Activated naive CD4-positive, alpha-beta T cell treated with anti-CD3 and anti-CD28 coated beads for 36 hours (primary cell): ENCODE measurements around the gene ABCA8. TPM values are rescaled to one million over a fixed set of nuclear protein-coding genes. Genes with fewer than 3 reads are reported as not detected.
"Not testable (repeated sequence)": the region's sequence is repeated elsewhere in the genome, so short reads cannot be mapped to it uniquely, and the experiment has no call there.

Source experiments
- CTCF ChIA-PET: fragments of 350-600 bp; sonication (Branson Sonifier 250); formaldehyde crosslinking; loops from one replicate; lab custom pipeline; 2021; ENCODE audit warnings: antibody characterized with exemption; lab: Charles Lee
- DNase-seq: peaks from one replicate; pipeline ENCODE4 v3.0.0-alpha.2; 2020
- H3K27ac Mint-ChIP-seq: one replicate; pipeline ENCODE4 v1.8.0; 2021; ENCODE audit warnings: mild to moderate bottlenecking, mixed read lengths
- H3K27me3 Mint-ChIP-seq: one replicate; pipeline ENCODE4 v1.8.0; 2021; ENCODE audit warnings: low read depth, mixed read lengths
- H3K36me3 Mint-ChIP-seq: one replicate; pipeline ENCODE4 v1.8.0; 2021; ENCODE audit warnings: low read depth, mixed read lengths
- H3K4me1 Mint-ChIP-seq: one replicate; pipeline ENCODE4 v1.8.0; 2021; ENCODE audit warnings: low read depth, mixed read lengths
- H3K4me3 Mint-ChIP-seq: one replicate; pipeline ENCODE4 v1.8.0; 2021; ENCODE audit warnings: mild to moderate bottlenecking, moderate library complexity, mixed read lengths
- H3K9me3 Mint-ChIP-seq: one replicate; pipeline ENCODE4 v1.8.0; 2021; ENCODE audit warnings: mixed read lengths
- intact Hi-C: fragments of 100-400 bp; cut with micrococcal nuclease; formaldehyde crosslinking; loops from one replicate; pipeline ENCODE4 v1.15.1; 2023
- total RNA-seq, 2 experiments: library from RNA; stranded (reverse); gene quantifications; one replicate each; pipeline ENCODE4 v1.2.3, GENCODE V29; 2021

The ABCA8 gene
- total RNA-seq: not detected

- intact Hi-C loops: no loop called here
- no peak within 1 kb of the TSS for H3K27ac Mint-ChIP-seq
- H3K27me3 Mint-ChIP-seq: peaks cover 3% of the 10 kb centered on the region
- CTCF ChIA-PET: no interaction called here
- no peaks in the 10 kb centered on the region for H3K36me3 Mint-ChIP-seq
- no peak within 1 kb of the TSS for H3K4me3 Mint-ChIP-seq
- no peaks in the 10 kb centered on the region for H3K4me1 Mint-ChIP-seq
- DNase-seq: no peak
- peaks cover 3% of the 10 kb centered on the region for H3K9me3 Mint-ChIP-seq
These were observed at the start of gene ABCA8 for GRCh38 chr17:68955181-68955841. TSS of gene ABCA8 (minus strand) at chr17:68955392. CDS start at chr17:68942034, 13,358 bp downstream.

- CTCF ChIA-PET, H3K36me3 Mint-ChIP-seq, H3K27ac Mint-ChIP-seq, H3K9me3 Mint-ChIP-seq, H3K4me1 Mint-ChIP-seq, DNase-seq, H3K4me3 Mint-ChIP-seq, intact Hi-C loops: not testable (repeated sequence)
- peaks cover 18% of the 10 kb centered on the region for H3K27me3 Mint-ChIP-seq
These were observed 49.6 kb upstream of the ABCA8 start for GRCh38 chr17:69004759-69005158.

GRCh38 chr17:68999743-69000142 is 44.6 kb upstream of the ABCA8 start:
- H3K27me3 Mint-ChIP-seq, DNase-seq, H3K9me3 Mint-ChIP-seq, intact Hi-C loops, CTCF ChIA-PET, H3K4me1 Mint-ChIP-seq, H3K27ac Mint-ChIP-seq, H3K4me3 Mint-ChIP-seq, H3K36me3 Mint-ChIP-seq: not testable (repeated sequence)

DNA sequence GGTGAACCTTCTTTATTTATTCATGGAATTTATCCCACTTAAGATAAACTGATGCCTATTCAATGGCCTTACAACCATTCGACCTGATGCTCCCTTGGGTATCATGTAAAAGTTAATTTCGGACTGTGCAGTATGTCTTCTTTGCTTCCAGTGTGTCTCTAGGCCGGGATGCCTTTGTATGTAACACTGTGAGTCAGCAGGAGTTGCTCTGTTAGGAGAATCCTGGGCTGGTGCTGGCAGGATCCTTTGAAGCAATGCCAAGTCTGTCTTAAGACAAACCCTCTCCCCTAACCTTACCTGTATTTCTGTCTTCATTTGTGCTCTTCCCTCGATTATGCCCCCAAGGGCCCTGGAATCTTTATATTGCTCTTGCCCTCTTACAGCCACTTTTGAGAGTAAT is 37.9 kb upstream of the ABCA8 start:
- no peaks in the 10 kb centered on the region for H3K4me1 Mint-ChIP-seq
- H3K36me3 Mint-ChIP-seq: no peaks in the 10 kb centered on the region
- CTCF ChIA-PET: no interaction called here
- intact Hi-C loops: no loop called here
- no peaks in the 10 kb centered on the region for H3K27me3 Mint-ChIP-seq
- no peaks in the 10 kb centered on the region for H3K9me3 Mint-ChIP-seq
- no peak for DNase-seq
- no peak overlapping the region for H3K27ac Mint-ChIP-seq
- no peak overlapping the region for H3K4me3 Mint-ChIP-seq

DNA sequence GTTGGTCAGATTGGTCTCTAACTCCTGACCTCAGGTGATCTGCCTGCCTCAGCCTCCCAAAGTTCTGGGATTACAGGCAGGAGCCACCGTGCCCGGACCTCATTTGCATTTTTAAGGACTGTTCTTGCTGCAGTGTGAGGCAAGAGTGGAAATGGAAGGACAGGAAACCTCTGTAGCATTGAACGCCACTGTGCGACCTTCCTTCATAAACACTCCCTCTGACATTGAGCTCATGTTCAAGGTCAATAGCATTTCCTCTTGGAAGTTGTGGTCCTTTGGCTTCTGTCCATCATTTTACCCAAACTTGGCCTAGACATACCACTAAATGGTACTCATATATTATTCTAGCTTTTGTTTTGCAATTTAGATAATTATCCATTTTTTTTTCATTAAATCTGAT is 32.8 kb upstream of the ABCA8 start:
- DNase-seq: no peak
- Mint-ChIP-seq H3K27me3 (no peaks in the 10 kb centered on the region), H3K27ac (no peak overlapping the region), H3K4me1 (no peaks in the 10 kb centered on the region), H3K4me3 (no peak overlapping the region), H3K9me3 (no peaks in the 10 kb centered on the region), H3K36me3 (no peaks in the 10 kb centered on the region)
- intact Hi-C loops: no loop called here
- CTCF ChIA-PET: no interaction called here

GRCh38 chr17:68981288-68981687 is 26.1 kb upstream of the ABCA8 start:
- CTCF ChIA-PET: no interaction called here

GRCh38 chr17:68973098-68973846 is 18.1 kb upstream of the ABCA8 start:
- intact Hi-C loops: loop anchor here (5.0 kb wide), 1 partner anchor 196 kb away; no protein-coding TSS in a partner anchor
- Mint-ChIP-seq H3K27me3 (peaks cover 4% of the 10 kb centered on the region), H3K4me3 (no peak overlapping the region), H3K9me3 (no peaks in the 10 kb centered on the region), H3K27ac (no peak overlapping the region), H3K4me1 (no peaks in the 10 kb centered on the region), H3K36me3 (no peaks in the 10 kb centered on the region)
- DNase-seq: no peak
- CTCF ChIA-PET: interaction anchor here (1.1 kb wide), 1 partner anchor 118 kb away, joined by 3 read pairs; no protein-coding TSS in a partner anchor

More at GRCh38 chr17:68981288-68981687, 26.1 kb upstream of the ABCA8 start:
- H3K4me1 Mint-ChIP-seq: no peaks in the 10 kb centered on the region
- H3K9me3 Mint-ChIP-seq: no peaks in the 10 kb centered on the region
- H3K27ac Mint-ChIP-seq: no peak overlapping the region
- no peak for DNase-seq
- no peak overlapping the region for H3K4me3 Mint-ChIP-seq
- no peaks in the 10 kb centered on the region for H3K36me3 Mint-ChIP-seq
- peaks cover 2% of the 10 kb centered on the region for H3K27me3 Mint-ChIP-seq
- intact Hi-C loops: no loop called here

DNA sequence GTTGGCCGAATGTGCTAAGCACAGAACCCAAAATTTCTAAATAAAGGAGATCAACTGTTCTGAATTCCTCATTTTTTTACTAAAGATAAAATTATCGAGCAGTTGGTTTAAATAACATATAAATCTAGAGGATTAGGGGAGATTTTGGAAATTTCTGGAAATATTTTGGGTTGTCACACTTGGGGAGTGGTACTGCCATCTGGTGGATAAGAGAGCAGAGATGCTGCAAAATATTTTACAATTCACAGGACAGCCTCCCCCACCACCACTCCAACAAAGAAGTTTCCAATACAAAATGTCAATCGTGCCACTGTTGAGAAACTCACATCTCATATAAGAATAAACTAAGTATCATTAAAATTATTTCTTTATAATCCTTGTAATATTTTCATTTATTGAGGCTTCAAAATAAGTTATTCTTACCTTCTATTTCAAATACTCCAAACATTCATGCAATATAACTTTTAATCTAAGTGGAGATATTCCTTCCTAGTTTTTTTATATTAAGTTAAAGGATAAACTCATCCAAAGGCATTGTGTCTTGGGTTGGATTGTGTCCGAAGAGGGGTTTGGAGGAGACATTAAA is 17.0 kb upstream of the ABCA8 start:
- Mint-ChIP-seq H3K27ac (no peak overlapping the region), H3K9me3 (peaks cover 3% of the 10 kb centered on the region), H3K4me1 (no peaks in the 10 kb centered on the region), H3K36me3 (no peaks in the 10 kb centered on the region), H3K27me3 (peaks cover 4% of the 10 kb centered on the region), H3K4me3 (no peak overlapping the region)
- CTCF ChIA-PET: interaction anchor here (1.1 kb wide), 1 partner anchor 117 kb away, joined by 3 read pairs; no protein-coding TSS in a partner anchor
- intact Hi-C loops: loop anchor here (5.0 kb wide), 1 partner anchor 195 kb away; no protein-coding TSS in a partner anchor
- no peak for DNase-seq

DNA sequence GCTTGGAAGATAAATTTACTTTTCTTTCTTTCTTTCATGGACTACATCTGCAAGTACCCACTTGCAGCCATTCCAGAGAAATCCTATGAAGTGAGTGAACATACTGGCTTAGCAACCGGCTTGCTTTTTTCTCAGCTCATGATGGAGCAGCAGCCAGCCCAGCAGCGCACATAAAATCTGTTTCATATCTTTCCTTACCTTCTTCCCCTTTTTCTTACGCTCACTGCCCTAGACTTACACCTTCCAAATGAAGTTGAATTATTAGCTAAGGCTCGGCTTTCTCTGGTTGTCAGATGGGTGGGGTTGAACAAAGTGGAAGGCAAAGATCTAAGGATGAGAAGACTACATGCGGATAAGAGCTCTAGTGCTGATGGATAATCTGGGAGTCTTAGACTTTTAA is 13.9 kb upstream of the ABCA8 start:
- no peaks in the 10 kb centered on the region for H3K4me1 Mint-ChIP-seq
- DNase-seq: no peak
- H3K9me3 Mint-ChIP-seq: peaks cover 4% of the 10 kb centered on the region
- H3K4me3 Mint-ChIP-seq: no peak overlapping the region
- intact Hi-C loops: no loop called here
- no peaks in the 10 kb centered on the region for H3K27me3 Mint-ChIP-seq
- H3K36me3 Mint-ChIP-seq: no peaks in the 10 kb centered on the region
- H3K27ac Mint-ChIP-seq: no peak overlapping the region
- CTCF ChIA-PET: interaction anchor here (0.5 to 0.6 kb wide), 2 partner anchors 10 to 61 kb away, joined by 3 to 6 read pairs; no protein-coding TSS in a partner anchor

DNA sequence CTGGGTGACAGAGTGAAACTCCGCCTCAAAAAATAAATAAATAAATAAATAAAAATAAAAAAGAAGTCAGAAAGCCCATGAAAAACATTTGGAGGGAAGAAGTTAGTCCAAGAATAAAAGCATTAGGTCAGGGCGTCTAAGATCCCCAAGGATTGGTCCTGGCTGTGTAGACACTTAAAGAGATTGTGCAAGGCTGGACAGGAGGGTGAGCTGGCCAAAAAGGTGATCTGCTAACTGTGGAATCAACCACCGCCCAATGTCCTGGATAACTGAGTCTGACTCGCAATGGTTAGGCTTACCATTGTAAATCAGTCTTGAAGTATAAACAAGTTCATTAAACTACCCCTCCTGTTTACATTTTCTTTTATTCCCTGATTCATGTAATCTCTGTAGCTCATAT is 8.8 kb upstream of the ABCA8 start:
- intact Hi-C loops: no loop called here
- H3K36me3 Mint-ChIP-seq: no peaks in the 10 kb centered on the region
- no peak overlapping the region for H3K27ac Mint-ChIP-seq
- no peaks in the 10 kb centered on the region for H3K27me3 Mint-ChIP-seq
- H3K4me3 Mint-ChIP-seq: no peak overlapping the region
- CTCF ChIA-PET: interaction anchor here (0.6 to 0.7 kb wide), 2 partner anchors 20 to 95 kb away, joined by 4 to 5 read pairs; no protein-coding TSS in a partner anchor
- DNase-seq: no peak
- peaks cover 7% of the 10 kb centered on the region for H3K9me3 Mint-ChIP-seq
- H3K4me1 Mint-ChIP-seq: no peaks in the 10 kb centered on the region

DNA sequence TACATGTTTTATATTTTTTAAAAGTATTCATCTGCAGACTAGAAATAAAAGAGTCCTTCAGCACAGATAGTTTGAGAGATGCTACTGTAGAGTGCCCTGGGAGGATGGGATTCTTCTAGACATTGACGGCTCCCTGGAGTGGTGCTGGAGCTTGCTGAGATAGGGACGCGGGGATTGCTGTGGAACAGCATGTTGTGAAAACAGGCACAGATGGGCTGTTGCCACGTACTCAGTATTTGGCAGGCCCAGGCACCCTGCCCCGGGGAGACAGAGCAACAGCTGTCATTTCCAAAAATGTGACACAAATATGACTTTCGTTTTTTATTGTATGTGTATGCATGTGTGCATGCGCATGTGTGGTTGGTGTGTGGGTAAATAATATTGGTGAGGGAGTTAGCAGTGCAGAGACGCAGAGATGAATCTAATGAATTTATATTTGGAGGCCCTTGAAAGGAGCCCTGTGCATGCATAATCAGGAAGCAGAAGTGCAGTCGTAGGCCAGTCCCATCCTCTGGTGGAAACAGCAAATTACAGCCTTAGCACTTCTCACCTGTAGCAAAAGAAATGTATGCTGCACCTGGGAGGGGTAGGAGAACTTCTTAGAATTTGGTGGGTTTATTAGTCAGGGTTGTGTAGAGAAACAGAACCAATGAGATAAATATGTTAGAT is 6.2 kb upstream of the ABCA8 start:
- peaks cover 3% of the 10 kb centered on the region for H3K27me3 Mint-ChIP-seq
- DNase-seq: no peak
- no peaks in the 10 kb centered on the region for H3K4me1 Mint-ChIP-seq
- H3K9me3 Mint-ChIP-seq: peaks cover 3% of the 10 kb centered on the region
- intact Hi-C loops: no loop called here
- no peaks in the 10 kb centered on the region for H3K36me3 Mint-ChIP-seq
- no peak overlapping the region for H3K4me3 Mint-ChIP-seq
- CTCF ChIA-PET: no interaction called here
- no peak overlapping the region for H3K27ac Mint-ChIP-seq

- H3K4me3 Mint-ChIP-seq, H3K36me3 Mint-ChIP-seq, H3K9me3 Mint-ChIP-seq, intact Hi-C loops, H3K4me1 Mint-ChIP-seq, H3K27ac Mint-ChIP-seq, DNase-seq, H3K27me3 Mint-ChIP-seq: not testable (repeated sequence)
- CTCF ChIA-PET: interaction anchor here (0.6 kb wide), 1 partner anchor 9 kb away, joined by 6 read pairs; no protein-coding TSS in a partner anchor
These were observed 3.9 kb upstream of the ABCA8 start for GRCh38 chr17:68959117-68959516.
